SK-N-SH (cell line): Measurements from ENCODE around the gene SBSN. TPM values are rescaled to one million over a fixed set of nuclear protein-coding genes. Genes with fewer than 3 reads are reported as not detected.

Experiments used
- CTCF ChIA-PET: fragments of 300-600, 350-600 bp; formaldehyde crosslinking; extraction: SDS; loops from one replicate; lab custom pipeline; 2021; lab: Yijun Ruan, JAX
- POLR2A ChIA-PET: fragments of 350-600 bp; sonication (Branson Sonifier 250); formaldehyde crosslinking; extraction: SDS; loops from one replicate; lab custom pipeline; 2020; ENCODE audit warnings: antibody characterized with exemption, inconsistent platforms; lab: Yijun Ruan, JAX
- DNase-seq: peaks from one replicate; pipeline ENCODE4 v3.0.0; 2012
- H2AFZ ChIP-seq: fragments of 200-600 bp; sonication (generic); 2 replicates; pipeline ENCODE4 v1.8.1; 2016; ENCODE audit warnings: antibody characterized with exemption, mild to moderate bottlenecking, low read depth
- H3F3A ChIP-seq: fragments of 200-600 bp; sonication (generic); replicated peaks from 2 replicates; pipeline ENCODE3; 2016; ENCODE audit warnings: antibody characterized with exemption, mild to moderate bottlenecking; ENCODE audit not compliant: insufficient read depth
- H3K27ac ChIP-seq, 2 experiments: fragments of 200-500 bp in 1 of 2; fragments of 200-600 bp in 1 of 2; sonication (Bioruptor generic) in 1 of 2; sonication (generic), shearing (Covaris generic) in 1 of 2; 2 replicates each; pipeline versions ENCODE4 v1.5.1 to v1.6.1; 2014 to 2016; ENCODE audit warnings: low read depth in 2 of 2, inconsistent platforms in 1 of 2, low read length in 1 of 2, mild to moderate bottlenecking in 1 of 2, mixed read lengths in 1 of 2
- H3K27me3 ChIP-seq: fragments of 200-600 bp; sonication (generic), shearing (Covaris generic); 2 replicates; pipeline ENCODE4 v1.6.1; 2016; ENCODE audit warnings: mixed run types; ENCODE audit not compliant: insufficient read depth
- H3K36me3 ChIP-seq, 2 experiments: fragments of 200-500 bp in 1 of 2; fragments of 200-600 bp in 1 of 2; sonication (Bioruptor generic) in 1 of 2; sonication (generic) in 1 of 2; replicated peaks in 1 of 2; 2 replicates each; pipeline versions ENCODE3 to v1.5.1; 2014 to 2016; ENCODE audit warnings: low read length in 1 of 2, mild to moderate bottlenecking in 1 of 2; ENCODE audit not compliant: insufficient read depth in 2 of 2, control insufficient read depth in 1 of 2
- H3K4me1 ChIP-seq, 2 experiments: fragments of 200-500 bp in 1 of 2; fragments of 200-600 bp in 1 of 2; sonication (Bioruptor generic) in 1 of 2; sonication (generic), shearing (Covaris generic) in 1 of 2; 2 replicates each; pipeline versions ENCODE4 v1.5.1 to v1.6.1; 2014 to 2016; ENCODE audit warnings: low read depth in 1 of 2, low read length in 1 of 2, mixed run types in 1 of 2; ENCODE audit not compliant: insufficient read depth in 2 of 2, control insufficient read depth in 1 of 2
- H3K4me2 ChIP-seq: fragments of 200-600 bp; sonication (generic), shearing (Covaris generic); 2 replicates; pipeline ENCODE4 v1.6.1; 2017; ENCODE audit warnings: mixed run types
- H3K4me3 ChIP-seq, 2 experiments: fragments of 200-500 bp in 1 of 2; fragments of 200-600 bp in 1 of 2; sonication (Bioruptor generic) in 1 of 2; sonication (generic), shearing (Covaris generic) in 1 of 2; 2 replicates each; pipeline versions ENCODE4 v1.5.1 to v1.8.1; 2014 to 2016; ENCODE audit warnings: low read depth in 2 of 2, inconsistent platforms in 1 of 2, low read length in 1 of 2, mild to moderate bottlenecking in 1 of 2, mixed read lengths in 1 of 2, moderate library complexity in 1 of 2
- H3K79me2 ChIP-seq: fragments of 200-600 bp; sonication (generic); 2 replicates; pipeline ENCODE4 v1.8.1; 2017; ENCODE audit warnings: mild to moderate bottlenecking; ENCODE audit not compliant: insufficient read depth
- H3K9ac ChIP-seq: fragments of 200-600 bp; sonication (generic); 2 replicates; pipeline ENCODE4 v1.6.1; 2017; ENCODE audit warnings: mixed run types
- H3K9me2 ChIP-seq: fragments of 200-600 bp; sonication (generic); 2 replicates; pipeline ENCODE4 v1.6.1; 2017; ENCODE audit warnings: mixed run types
- H3K9me3 ChIP-seq: fragments of 200-600 bp; sonication (generic); 2 replicates; pipeline ENCODE4 v1.6.1; 2017; ENCODE audit warnings: mixed run types, mild to moderate bottlenecking, moderate library complexity
- H4K20me1 ChIP-seq: fragments of 200-600 bp; sonication (generic); 2 replicates; pipeline ENCODE4 v1.6.1; 2017; ENCODE audit warnings: mild to moderate bottlenecking, mixed run types; ENCODE audit not compliant: insufficient read depth
- CHD2 ChIP-seq: fragments of 150-350 bp; IDR thresholded peaks from 2 replicates; pipeline ENCODE4 v1.6.1; 2018; ENCODE audit warnings: low read length; ENCODE audit not compliant: partially characterized antibody
- EZH2phosphoT487 ChIP-seq: fragments of 200-600 bp; sonication (generic); IDR thresholded peaks from 2 replicates; pipeline ENCODE4 v1.6.1; 2017; ENCODE audit warnings: low read depth, mixed run types, mild to moderate bottlenecking, antibody characterized with exemption, moderate library complexity, borderline replicate concordance
- GATA2 ChIP-seq: sonication (generic); formaldehyde crosslinking; IDR thresholded peaks from 2 replicates; pipeline ENCODE4 v1.5.0; 2020; ENCODE audit warnings: mild to moderate bottlenecking, missing genetic modification reagents
- JUND ChIP-seq: IDR thresholded peaks from 2 replicates; pipeline ENCODE4 v1.4.0; 2012
- MEF2A ChIP-seq: IDR thresholded peaks from 2 replicates; pipeline ENCODE4 v1.4.0; 2012; ENCODE audit warnings: low read depth, borderline replicate concordance
- NRF1 ChIP-seq: IDR thresholded peaks from 2 replicates; pipeline ENCODE4 v1.6.1; 2012; ENCODE audit warnings: low read depth, mild to moderate bottlenecking, low read length
- PBX3 ChIP-seq: IDR thresholded peaks from 2 replicates; pipeline ENCODE4; 2012
- POLR2AphosphoS5 ChIP-seq: IDR thresholded peaks from 2 replicates; pipeline ENCODE4 v1.6.1; 2012; ENCODE audit warnings: low read depth, low read length
- RFX5 ChIP-seq: IDR thresholded peaks from 2 replicates; pipeline ENCODE4 v1.6.1; 2012; ENCODE audit warnings: mild to moderate bottlenecking, improper control_type of control experiment, low read length
- SIN3A ChIP-seq: IDR thresholded peaks from 2 replicates; pipeline ENCODE4 v1.6.1; 2012; ENCODE audit warnings: low read depth, mild to moderate bottlenecking, low read length, moderate library complexity, borderline replicate concordance
- SMC3 ChIP-seq: IDR thresholded peaks from 2 replicates; pipeline ENCODE4 v1.6.1; 2012; ENCODE audit warnings: low read depth, low read length, improper control_type of control experiment
- TAF1 ChIP-seq: IDR thresholded peaks from 2 replicates; pipeline ENCODE4 v1.6.1; 2012; ENCODE audit warnings: low read depth, mild to moderate bottlenecking, low read length, moderate library complexity, borderline replicate concordance
- WGBS: methylation state at CpG from one replicate; pipeline ENCODE4 v1.1.6; 2017; ENCODE audit warnings: low lambda C conversion rate; 5-methylcytosine and 5-hydroxymethylcytosine counted together
- polyA plus RNA-seq, 3 experiments: library from polyadenylated mRNA; depleted of rRNA; stranded (reverse); fragments of >200 nt; gene quantifications; 2 replicates each; pipeline ENCODE4 v1.2.3, GENCODE V29; 2012

SBSN gene
- polyA plus RNA-seq, 1 of the 3 experiments (the other 2 are of a cell fraction) = 0.25 TPM

GRCh38 chr19:35553385-35554000 lies 25.4 kb upstream of the SBSN start:
- no peaks in the 10 kb centered on the region for H3K9me2 ChIP-seq
- ChIA-PET CTCF (no interaction called here), POLR2A (no interaction called here)
- DNase-seq = no peak
- peaks cover 5% of the 10 kb centered on the region; the same call in 1 of the 2 replicates for H4K20me1 ChIP-seq
- H3K36me3 ChIP-seq = no peaks in the 10 kb centered on the region
- no peak overlapping the region for H3K4me3 ChIP-seq
- H3K9ac ChIP-seq = no peak overlapping the region
- H3K27ac ChIP-seq = no peak overlapping the region
- no peak for TF ChIP-seq MEF2A
- no peak for TF ChIP-seq POLR2AphosphoS5
- TF ChIP-seq RFX5 = no peak
- no peak for TF ChIP-seq CHD2
- TF ChIP-seq GATA2 (CRISPR knock-in tag) = no peak
- TF ChIP-seq SIN3A = no peak
- TF ChIP-seq SMC3 = no peak
- no peak for TF ChIP-seq EZH2phosphoT487
- TF ChIP-seq, all 33 proteins: peak for 0
- H3F3A ChIP-seq = no peaks in the 10 kb centered on the region
- 55% methylated on average over 4 of the region's 14 CpGs for WGBS
- no peaks in the 10 kb centered on the region for H3K9me3 ChIP-seq
- no peak overlapping the region for H2AFZ ChIP-seq
- no peak overlapping the region for H3K4me2 ChIP-seq
- H3K27me3 ChIP-seq = peaks cover 3% of the 10 kb centered on the region
- no peaks in the 10 kb centered on the region for H3K79me2 ChIP-seq
- H3K4me1 ChIP-seq = peaks cover 0 to 8% of the 10 kb centered on the region in 2 experiments; a peak in 1 of 4 replicates

DNA sequence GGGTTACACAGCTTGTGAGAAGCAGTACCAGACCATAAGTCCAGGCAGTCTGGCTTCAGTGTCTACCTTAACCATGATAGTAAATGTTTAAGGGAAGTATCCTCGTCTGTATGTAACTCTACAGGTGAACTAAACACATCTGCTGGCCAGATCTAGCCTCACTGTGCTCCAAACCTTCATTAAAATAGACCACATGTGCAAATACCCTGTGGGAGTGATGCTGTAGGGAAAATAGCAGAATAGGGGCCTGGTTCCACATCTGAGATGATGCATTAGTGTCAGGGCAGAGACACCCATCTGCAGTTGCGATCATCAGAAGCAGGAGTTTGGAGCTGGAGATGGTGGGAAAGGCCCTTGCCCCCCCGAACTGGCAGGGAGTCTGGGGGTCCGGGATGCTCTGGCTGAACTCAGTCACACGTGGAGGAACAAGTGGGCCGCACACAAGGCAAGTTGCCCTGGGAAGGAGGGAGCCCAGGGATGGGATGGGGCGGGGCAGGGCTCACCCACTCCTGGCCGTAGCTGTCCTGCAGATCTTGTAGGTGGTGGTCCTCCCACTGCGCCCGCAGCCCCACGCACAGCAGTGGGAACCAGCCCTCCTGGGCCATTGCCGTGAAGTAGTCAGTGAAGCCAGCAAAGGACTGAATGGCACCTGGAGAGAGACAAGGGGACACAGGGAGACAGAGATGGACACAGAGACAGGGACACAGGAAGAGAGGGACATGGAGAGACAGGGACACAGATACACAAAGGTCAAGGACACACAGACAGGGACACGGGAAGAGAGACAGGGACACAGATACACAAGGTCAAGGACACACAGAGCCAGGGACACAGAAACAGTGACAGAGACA lies 24.6 kb upstream of the SBSN start:
- TF ChIP-seq TAF1 = no peak
- TF ChIP-seq SMC3 = no peak
- no peak for TF ChIP-seq PBX3
- TF ChIP-seq POLR2AphosphoS5 = no peak
- no peak for TF ChIP-seq NRF1
- no peak for TF ChIP-seq GATA2 (CRISPR knock-in tag)
- no peak for TF ChIP-seq EZH2phosphoT487
- TF ChIP-seq JUND = no peak
- TF ChIP-seq RFX5 = no peak
- Histone ChIP-seq H2AFZ (no peak overlapping the region), H3K9me3 (no peaks in the 10 kb centered on the region), H3K4me2 (no peak overlapping the region), H3F3A (no peaks in the 10 kb centered on the region), H3K27me3 (no peaks in the 10 kb centered on the region; the same call in 1 of the 2 replicates), H3K36me3 (peaks cover 0 to 6% of the 10 kb centered on the region in 2 experiments), H4K20me1 (peaks cover 5% of the 10 kb centered on the region; the same call in 1 of the 2 replicates), H3K9ac (no peak overlapping the region), H3K79me2 (no peaks in the 10 kb centered on the region), H3K4me1 (peaks cover 0 to 3% of the 10 kb centered on the region in 2 experiments; a peak in 1 of 4 replicates), H3K9me2 (no peaks in the 10 kb centered on the region), H3K4me3 (no peak overlapping the region), H3K27ac (no peak overlapping the region)
- 50% methylated on average over 12 of the region's 13 CpGs for WGBS
- no peak for DNase-seq
- CTCF ChIA-PET = no interaction called here
- POLR2A ChIA-PET = no interaction called here
